HTERT RPE-1 (cell line): ENCODE data around the gene RNH1.

ENCODE experiments used
- in situ Hi-C: fragments of 300-500 bp; cut with MboI; formaldehyde crosslinking; loops from 4 replicates; pipeline ENCODE4 v1.14.3; 2020; ENCODE audit warnings: low sequenced_read_pairs

The RNH1 gene

GRCh38 chr11:499201-500076, 7.6 kb downstream of the RNH1 start:
- in situ Hi-C loops = no loop called here

- in situ Hi-C loops = no loop called here
Observed at GRCh38 chr11:498297-499181, 8.5 kb downstream of the RNH1 start.

GRCh38 chr11:497565-498296, 9.3 kb downstream of the RNH1 start:
- in situ Hi-C loops = no loop called here

GRCh38 chr11:496834-497564, 10.0 kb downstream of the RNH1 start:
- in situ Hi-C loops = no loop called here

GRCh38 chr11:495537-495931, 11.5 kb downstream of the RNH1 start:
- in situ Hi-C loops = no loop called here

GRCh38 chr11:494761-495536, 12.1 kb downstream of the RNH1 start:
- in situ Hi-C loops = no loop called here

- in situ Hi-C loops = no loop called here
Observed at GRCh38 chr11:492427-493226, 14.4 kb downstream of the RNH1 start.

- in situ Hi-C loops = no loop called here
Observed at GRCh38 chr11:491358-491757, 15.7 kb downstream of the RNH1 start.

- in situ Hi-C loops = no loop called here
Observed at GRCh38 chr11:490930-491260, 16.1 kb downstream of the RNH1 start.

GRCh38 chr11:490186-490929, 16.7 kb downstream of the RNH1 start:
- in situ Hi-C loops = no loop called here

- in situ Hi-C loops = no loop called here
Observed at GRCh38 chr11:489610-490185, 17.3 kb downstream of the RNH1 start.

- in situ Hi-C loops = no loop called here
Observed at GRCh38 chr11:488992-489391, 18.1 kb downstream of the RNH1 start.

- in situ Hi-C loops = no loop called here
Observed at GRCh38 chr11:488579-488978, 18.5 kb downstream of the RNH1 start.

- in situ Hi-C loops = no loop called here
Observed at GRCh38 chr11:488062-488461, 19.0 kb downstream of the RNH1 start.

- in situ Hi-C loops = no loop called here
Observed at GRCh38 chr11:487571-488021, 19.4 kb downstream of the RNH1 start.

GRCh38 chr11:486189-486588, 20.9 kb downstream of the RNH1 start:
- in situ Hi-C loops = no loop called here

- in situ Hi-C loops = no loop called here
Observed at GRCh38 chr11:484616-485015, 22.4 kb downstream of the RNH1 start.

- in situ Hi-C loops = no loop called here
Observed at GRCh38 chr11:479311-479710, 27.7 kb downstream of the RNH1 start.
